CD14-positive monocyte (primary cell): Measurements from ENCODE around the gene SMG1. TPM values are rescaled to one million over a fixed set of nuclear protein-coding genes. Genes with fewer than 3 reads are reported as not detected.
A peak's percentile ranks its signal among the peaks of the same experiment; 100 is the strongest.
"Not testable (repeated sequence)": the region's sequence is repeated elsewhere in the genome, so short reads cannot be mapped to it uniquely, and the experiment has no call there.

Experiments
- DNase-seq, 3 donors: peaks; one replicate each; pipeline ENCODE4 v3.0.0-alpha.2; 2011 to 2022
- H2AFZ ChIP-seq: 2 replicates; pipeline ENCODE4 v1.6.0; 2012; ENCODE audit warnings: mild to moderate bottlenecking, low read depth, low read length, inconsistent platforms; ENCODE audit not compliant: insufficient read depth, poor library complexity, severe bottlenecking
- H3K27ac ChIP-seq, 2 donors: 1 replicate in 1 of 2; 2 replicates in 1 of 2; pipeline ENCODE4 v1.5.1; 2012 to 2013; ENCODE audit warnings: low read length in 2 of 2, control low read depth in 1 of 2, inconsistent platforms in 1 of 2, low read depth in 1 of 2, mild to moderate bottlenecking in 1 of 2
- H3K27me3 ChIP-seq, 2 donors: one replicate each; pipeline versions ENCODE4 v1.6.0 to v1.6.1; 2011 to 2013; ENCODE audit warnings: low read length in 2 of 2; ENCODE audit not compliant: control insufficient read depth in 2 of 2, insufficient read depth in 2 of 2
- H3K36me3 ChIP-seq, 2 donors: replicated peaks in 1 of 2; 1 replicate in 1 of 2; 2 replicates in 1 of 2; pipeline versions ENCODE4 v1.5.1 to v1.6.1; 2012 to 2013; ENCODE audit warnings: low read length in 2 of 2, control low read depth in 1 of 2, inconsistent platforms in 1 of 2, mild to moderate bottlenecking in 1 of 2; ENCODE audit not compliant: insufficient read depth in 2 of 2, control insufficient read depth in 1 of 2
- H3K4me1 ChIP-seq, 2 donors: 1 replicate in 1 of 2; 2 replicates in 1 of 2; pipeline versions ENCODE4 v1.5.1 to v1.6.1; 2012 to 2013; ENCODE audit warnings: low read length in 2 of 2, control low read depth in 1 of 2, inconsistent platforms in 1 of 2, mild to moderate bottlenecking in 1 of 2, moderate library complexity in 1 of 2; ENCODE audit not compliant: insufficient read depth in 2 of 2, control insufficient read depth in 1 of 2
- H3K4me2 ChIP-seq: replicated peaks from 2 replicates; pipeline ENCODE3; 2012; ENCODE audit warnings: low read length, moderate library complexity, mild to moderate bottlenecking; ENCODE audit not compliant: poor library complexity, severe bottlenecking; ENCODE audit errors: extremely low read depth
- H3K4me3 ChIP-seq, 3 experiments: fragments of 200-600 bp in 1 of 3; sonication (generic) in 1 of 3; replicated peaks in 1 of 3; 1 replicate in 2 of 3; 2 replicates in 1 of 3; pipeline ENCODE4 v1.5.1; 2011 to 2013; ENCODE audit warnings: low read length in 3 of 3, mild to moderate bottlenecking in 3 of 3, control low read depth in 2 of 3, low read depth in 2 of 3, inconsistent platforms in 1 of 3, moderate library complexity in 1 of 3
- H3K79me2 ChIP-seq: 2 replicates; pipeline ENCODE4 v1.6.0; 2012; ENCODE audit warnings: mild to moderate bottlenecking, control low read depth, inconsistent platforms, low read length, moderate library complexity; ENCODE audit not compliant: insufficient read depth
- H3K9ac ChIP-seq: 2 replicates; pipeline ENCODE4 v1.6.0; 2017; ENCODE audit warnings: low read length, mild to moderate bottlenecking; ENCODE audit not compliant: insufficient read depth, poor library complexity, severe bottlenecking
- H3K9me3 ChIP-seq, 2 donors: replicated peaks in 1 of 2; 1 replicate in 1 of 2; 2 replicates in 1 of 2; pipeline versions ENCODE4 v1.5.1 to v1.6.1; 2012 to 2013; ENCODE audit warnings: low read length in 2 of 2, control low read depth in 1 of 2; ENCODE audit not compliant: control insufficient read depth in 1 of 2, insufficient read depth in 1 of 2
- H4K20me1 ChIP-seq: 2 replicates; pipeline ENCODE4 v1.6.0; 2012; ENCODE audit warnings: mild to moderate bottlenecking, low read length, control low read depth, moderate library complexity; ENCODE audit not compliant: insufficient read depth
- H3K27ac Mint-ChIP-seq, 7 donors: one replicate each; pipeline ENCODE4 v1.8.0; 2020; ENCODE audit warnings: mild to moderate bottlenecking in 7 of 7, mixed read lengths in 7 of 7, moderate library complexity in 6 of 7, inconsistent platforms in 2 of 7
- H3K27me3 Mint-ChIP-seq, 3 donors: one replicate each; pipeline ENCODE4 v1.8.0; 2021 to 2022; ENCODE audit warnings: low read depth in 3 of 3, mild to moderate bottlenecking in 3 of 3, mixed read lengths in 3 of 3, moderate library complexity in 3 of 3, inconsistent platforms in 1 of 3
- H3K36me3 Mint-ChIP-seq, 2 donors: one replicate each; pipeline ENCODE4 v1.8.0; 2020; ENCODE audit warnings: mixed read lengths in 2 of 2, inconsistent platforms in 1 of 2, mild to moderate bottlenecking in 1 of 2
- H3K4me1 Mint-ChIP-seq: one replicate; pipeline ENCODE4 v1.8.0; 2020; ENCODE audit warnings: mild to moderate bottlenecking, mixed read lengths
- H3K4me3 Mint-ChIP-seq, 2 donors: one replicate each; pipeline ENCODE4 v1.8.0; 2020; ENCODE audit warnings: mild to moderate bottlenecking in 2 of 2, mixed read lengths in 2 of 2, moderate library complexity in 1 of 2
- H3K9me3 Mint-ChIP-seq, 7 donors: one replicate each; pipeline ENCODE4 v1.8.0; 2020 to 2022; ENCODE audit warnings: mixed read lengths in 7 of 7, mild to moderate bottlenecking in 6 of 7, moderate library complexity in 6 of 7, inconsistent platforms in 2 of 7
- WGBS: methylation state at CpG from one replicate; pipeline ENCODE4 v1.1.5; 2013; ENCODE audit warnings: missing lambda C conversion rate; ENCODE audit not compliant: insufficient coverage; 5-methylcytosine and 5-hydroxymethylcytosine counted together
- intact Hi-C, 2 donors: fragments of 100-400 bp; cut with micrococcal nuclease; formaldehyde crosslinking; loops; one replicate each; pipeline versions ENCODE4 v1.15.0 to v1.15.1; 2023
- polyA plus RNA-seq, 3 donors: library from polyadenylated mRNA; depleted of rRNA in 1 of 3; unstranded in 2 of 3; stranded (reverse) in 1 of 3; fragments of 300-500 nt in 2 of 3; fragments of >200 nt in 1 of 3; fragmentation: Illumina TruSeq in 2 of 3; gene quantifications; 1 replicate in 2 of 3; 2 replicates in 1 of 3; pipeline ENCODE4 v1.2.3, GENCODE V29; 2012 to 2021

Gene SMG1
- polyA plus RNA-seq, 3 donors: 2.4 to 31.8 (median 7.1) TPM

DNA sequence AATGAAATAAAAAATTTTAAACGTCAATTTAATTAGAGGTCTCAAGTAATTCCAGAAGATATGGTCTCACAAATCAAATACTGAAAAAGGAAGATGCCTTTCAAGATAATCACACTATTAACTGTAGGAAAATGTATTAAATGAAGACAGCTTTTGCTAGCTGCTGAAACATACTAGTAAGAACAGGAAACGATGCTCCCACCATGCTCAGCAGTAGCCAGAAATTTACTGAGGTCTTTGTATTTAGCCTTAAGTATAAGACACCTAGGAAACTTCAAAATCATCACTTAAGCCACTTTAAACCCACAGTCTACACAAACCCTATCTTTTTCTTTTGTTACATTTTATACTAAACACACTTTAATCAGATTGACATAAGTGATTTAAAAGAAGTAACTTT, 16.6 kb downstream of the SMG1 start:
- H3K27me3 ChIP-seq, H3K36me3 ChIP-seq, H3K9ac ChIP-seq, H3K27me3 Mint-ChIP-seq, intact Hi-C loops, H3K9me3 Mint-ChIP-seq, H3K4me3 ChIP-seq, H3K4me3 Mint-ChIP-seq, DNase-seq, H3K4me2 ChIP-seq, H3K9me3 ChIP-seq, H3K27ac Mint-ChIP-seq, H3K27ac ChIP-seq, H2AFZ ChIP-seq: not testable (repeated sequence)
- Histone ChIP-seq H4K20me1 (peaks cover 88% of the 10 kb centered on the region), H3K79me2 (peaks cover 100% of the 10 kb centered on the region), H3K4me1 (peaks cover 11 to 14% of the 10 kb centered on the region in 2 donors)
- WGBS: no CpG with 5 or more reads among the region's 2 CpGs
- peaks cover 30% of the 10 kb centered on the region for H3K4me1 Mint-ChIP-seq
- H3K36me3 Mint-ChIP-seq: peaks cover 6 to 20% of the 10 kb centered on the region in 2 donors

DNA sequence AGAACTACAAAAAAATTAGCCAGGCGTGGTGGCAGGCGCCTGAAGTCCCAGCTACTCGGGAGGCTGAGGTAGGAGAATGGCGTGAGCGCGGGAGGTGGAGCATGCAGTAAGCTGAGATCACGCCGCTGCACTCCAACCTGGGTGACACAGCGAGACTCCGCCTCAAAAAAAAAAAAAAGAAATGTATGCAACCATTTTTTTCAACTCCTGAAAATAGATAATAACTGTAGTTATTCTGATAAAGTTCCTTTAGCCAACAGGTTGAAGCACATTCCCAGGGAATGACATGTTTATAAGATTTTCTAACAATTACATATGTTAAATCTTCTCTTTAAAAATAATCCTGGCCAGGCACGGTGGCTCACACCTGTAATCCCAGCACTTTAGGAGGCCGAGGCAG, 17.5 kb downstream of the SMG1 start:
- H3K9me3 Mint-ChIP-seq, intact Hi-C loops, H3K27me3 Mint-ChIP-seq, H3K36me3 ChIP-seq, H3K4me2 ChIP-seq, DNase-seq, H3K4me3 Mint-ChIP-seq, H3K9me3 ChIP-seq, H3K4me3 ChIP-seq, H3K27ac Mint-ChIP-seq, H3K27me3 ChIP-seq, H3K27ac ChIP-seq, H3K9ac ChIP-seq, H2AFZ ChIP-seq: not testable (repeated sequence)
- H4K20me1 ChIP-seq: peaks cover 88% of the 10 kb centered on the region
- peaks cover 100% of the 10 kb centered on the region for H3K79me2 ChIP-seq
- Mint-ChIP-seq H3K36me3 (peaks cover 6 to 24% of the 10 kb centered on the region in 2 donors), H3K4me1 (peaks cover 31% of the 10 kb centered on the region)
- peaks cover 11 to 14% of the 10 kb centered on the region in 2 donors for H3K4me1 ChIP-seq
- WGBS: 100% methylated on average over 2 of the region's 12 CpGs

DNA sequence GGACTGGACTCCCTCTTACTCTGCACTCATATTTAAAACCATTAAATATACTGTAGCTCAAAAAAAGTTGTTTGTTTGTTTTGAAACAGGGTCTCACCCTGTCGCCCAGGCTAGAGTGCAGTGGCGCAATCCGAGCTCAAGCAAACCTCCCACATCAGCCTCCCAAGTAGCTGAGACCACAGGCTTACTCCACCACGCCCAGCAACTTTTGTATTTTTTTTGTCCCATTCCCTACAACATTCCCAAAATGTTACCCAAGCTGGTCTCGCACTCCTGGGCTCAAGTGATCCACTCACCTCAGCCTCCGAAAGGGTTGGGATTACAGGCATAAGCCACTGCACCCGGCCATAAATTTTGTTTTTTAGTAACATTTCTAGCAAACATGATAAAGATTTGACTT, 23.4 kb downstream of the SMG1 start:
- H3K9me3 Mint-ChIP-seq, H2AFZ ChIP-seq, H3K27me3 ChIP-seq, H3K27me3 Mint-ChIP-seq, H3K4me3 Mint-ChIP-seq, H3K36me3 Mint-ChIP-seq, DNase-seq, H3K4me2 ChIP-seq, intact Hi-C loops, H3K9me3 ChIP-seq, H3K4me3 ChIP-seq, H3K36me3 ChIP-seq, H3K9ac ChIP-seq: not testable (repeated sequence)
- H3K4me1 ChIP-seq: peaks cover 17 to 34% of the 10 kb centered on the region in 2 donors
- peak overlapping the region in 1 of 2 donors; percentile 53 for H3K27ac ChIP-seq
- Mint-ChIP-seq H3K4me1 (peaks cover 59% of the 10 kb centered on the region), H3K27ac (peak overlapping the region in 6 of 7 donors; percentile 5 to 84 (median 48))
- no CpG with 5 or more reads among the region's 7 CpGs for WGBS
- H4K20me1 ChIP-seq: peaks cover 86% of the 10 kb centered on the region
- H3K79me2 ChIP-seq: peaks cover 95% of the 10 kb centered on the region

DNA sequence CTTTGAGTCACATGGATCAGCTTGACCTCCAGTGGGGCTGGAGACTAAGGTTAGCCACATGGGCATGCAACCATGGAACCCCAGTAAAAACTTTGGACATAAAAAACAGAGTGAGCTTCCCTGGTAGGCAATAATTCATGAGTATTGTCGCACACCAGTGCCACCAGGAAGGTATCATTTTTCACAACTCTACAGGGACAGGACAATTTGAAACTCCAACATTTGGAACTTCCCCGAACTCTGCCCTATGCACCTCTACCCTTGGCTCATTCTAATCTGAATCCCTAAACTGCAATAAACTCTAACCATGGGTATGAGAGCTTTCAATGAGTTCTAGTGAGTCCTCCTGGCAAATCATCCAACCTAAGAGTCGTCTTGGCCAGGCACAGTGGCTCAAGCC, 24.2 kb downstream of the SMG1 start:
- Histone ChIP-seq H3K4me1 (peaks cover 11 to 27% of the 10 kb centered on the region in 2 donors), H4K20me1 (peaks cover 78% of the 10 kb centered on the region), H3K79me2 (peaks cover 95% of the 10 kb centered on the region), H3K27ac (peak overlapping the region in 1 of 2 donors; percentile 20)
- H3K4me3 ChIP-seq, H3K27me3 ChIP-seq, H3K36me3 Mint-ChIP-seq, H3K9me3 Mint-ChIP-seq, H3K36me3 ChIP-seq, H3K4me2 ChIP-seq, intact Hi-C loops, H3K4me3 Mint-ChIP-seq, DNase-seq, H2AFZ ChIP-seq, H3K9me3 ChIP-seq, H3K9ac ChIP-seq, H3K27me3 Mint-ChIP-seq: not testable (repeated sequence)
- H3K27ac Mint-ChIP-seq: peak overlapping the region in 6 of 7 donors; percentile 35 to 86 (median 69)
- H3K4me1 Mint-ChIP-seq: peaks cover 56% of the 10 kb centered on the region
- WGBS: no CpG with 5 or more reads among the region's 3 CpGs
